Testis (tissue), 2 donors: Measurements from ENCODE around the gene HECTD4.

ENCODE experiments used
- CTCF ChIP-seq, 3 experiments: fragments of 450-650 bp in 2 of 3; fragments of 200-600 bp in 1 of 3; sonication (generic) in 1 of 3; IDR thresholded peaks; one replicate each; pipeline ENCODE4 v1.5.1; 2016 to 2019; ENCODE audit warnings: antibody characterized with exemption in 3 of 3, mild to moderate bottlenecking in 2 of 3, moderate library complexity in 1 of 3
- POLR2A ChIP-seq: fragments of 450-650 bp; IDR thresholded peaks from one replicate; pipeline ENCODE4 v1.6.1; 2017; ENCODE audit warnings: antibody characterized with exemption, mild to moderate bottlenecking, moderate library complexity

GRCh38 chr12:112115259-112116045, 266.8 kb downstream of the HECTD4 start:
- TF ChIP-seq CTCF (IDR thresholded peaks at IDR 0.05) (no peak), POLR2A (no peak)
